Thyroid gland (tissue), 4 donors: ENCODE data around the gene PCGF1. TPM values are rescaled to one million over a fixed set of nuclear protein-coding genes. Genes with fewer than 3 reads are reported as not detected.

ENCODE experiments used
- DNase-seq, 2 donors: peaks; one replicate each; pipeline ENCODE4 v3.0.0-alpha.2; 2019
- H3K27ac ChIP-seq, 3 donors: fragments of 200-600 bp; sonication (generic); 1 replicate in 2 of 3; 2 replicates in 1 of 3; pipeline ENCODE4 v1.5.1; 2016 to 2019; ENCODE audit warnings: mild to moderate bottlenecking in 1 of 3, moderate library complexity in 1 of 3
- H3K27me3 ChIP-seq: fragments of 200-600 bp; sonication (generic); one replicate; pipeline ENCODE4 v1.5.1; 2019
- H3K36me3 ChIP-seq, 2 donors: fragments of 200-600 bp; sonication (generic); one replicate each; pipeline ENCODE4 v1.5.1; 2016 to 2019
- H3K4me1 ChIP-seq, 2 donors: fragments of 200-600 bp; sonication (generic); one replicate each; pipeline ENCODE4 v1.5.1; 2017 to 2019
- H3K4me3 ChIP-seq, 3 donors: fragments of 200-600 bp; sonication (generic); replicated peaks in 1 of 3; 1 replicate in 2 of 3; 2 replicates in 1 of 3; pipeline ENCODE4 v1.5.1; 2016; ENCODE audit warnings: mild to moderate bottlenecking in 1 of 3
- H3K9me3 ChIP-seq: fragments of 200-600 bp; sonication (generic); one replicate; pipeline ENCODE4 v1.5.1; 2017
- POLR2A ChIP-seq, 2 donors: fragments of 450-650 bp; IDR thresholded peaks; one replicate each; pipeline ENCODE4 v1.6.1; 2017; ENCODE audit warnings: antibody characterized with exemption in 2 of 2, mild to moderate bottlenecking in 2 of 2, moderate library complexity in 1 of 2
- WGBS, 2 donors: methylation state at CpG; one replicate each; pipeline ENCODE4 v1.1.5; 2017; 5-methylcytosine and 5-hydroxymethylcytosine counted together
- intact Hi-C: fragments of 100-400 bp; cut with DNase I; formaldehyde crosslinking; loops from one replicate; pipeline ENCODE4 v1.15.1; 2023
- total RNA-seq, 4 donors: library from RNA; depleted of rRNA; stranded (reverse); fragments of >200 nt; gene quantifications; one replicate each; pipeline ENCODE4 v1.2.3, GENCODE V29; 2016
- TF ChIP-seq, protein P1 (sequence below), 6 experiments: fragments of 200-600 bp in 3 of 6; fragments of 450-650 bp in 3 of 6; sonication (generic) in 3 of 6; IDR thresholded peaks; one replicate each; pipeline ENCODE4 v1.5.1; 2016 to 2019; ENCODE audit warnings: antibody characterized with exemption in 6 of 6, mild to moderate bottlenecking in 2 of 6, inconsistent platforms in 1 of 6, moderate library complexity in 1 of 6

Gene PCGF1
- total RNA-seq, 4 donors from 2014 or later: 11.0 to 25.9 (median 17.1) TPM

DNA sequence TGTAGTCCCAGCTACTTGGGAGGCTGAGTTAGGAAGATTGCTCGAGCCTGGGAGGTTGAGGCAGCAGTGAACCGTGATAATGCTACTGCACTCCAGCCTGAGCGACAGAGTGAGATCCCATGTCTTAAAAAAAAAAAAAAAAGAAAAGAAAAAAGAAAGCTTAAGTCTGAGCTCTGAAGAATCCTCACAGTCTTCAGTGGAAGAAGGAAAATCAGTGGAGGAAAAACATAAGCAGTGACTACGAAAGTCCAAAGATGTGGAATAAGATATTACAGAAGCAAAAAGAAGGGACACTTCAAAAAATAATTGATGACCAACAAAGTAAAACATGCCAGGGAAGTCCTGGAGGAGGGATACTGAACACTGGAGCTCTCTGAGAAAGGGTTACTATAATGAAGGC lies 2.8 kb upstream of the PCGF1 start:
- Histone ChIP-seq H3K9me3 (no peaks in the 10 kb centered on the region), H3K4me1 (peaks cover 16 to 35% of the 10 kb centered on the region in 2 donors), H3K27me3 (peaks cover 37% of the 10 kb centered on the region), H3K27ac (no peak overlapping the region), H3K4me3 (no peak overlapping the region), H3K36me3 (peaks cover 7 to 9% of the 10 kb centered on the region in 2 donors)
- no peak for DNase-seq
- 71 to 78% methylated on average over 4 of the region's 4 CpGs for WGBS, 2 donors
- intact Hi-C loops: no loop called here
- TF ChIP-seq, protein P1, sequence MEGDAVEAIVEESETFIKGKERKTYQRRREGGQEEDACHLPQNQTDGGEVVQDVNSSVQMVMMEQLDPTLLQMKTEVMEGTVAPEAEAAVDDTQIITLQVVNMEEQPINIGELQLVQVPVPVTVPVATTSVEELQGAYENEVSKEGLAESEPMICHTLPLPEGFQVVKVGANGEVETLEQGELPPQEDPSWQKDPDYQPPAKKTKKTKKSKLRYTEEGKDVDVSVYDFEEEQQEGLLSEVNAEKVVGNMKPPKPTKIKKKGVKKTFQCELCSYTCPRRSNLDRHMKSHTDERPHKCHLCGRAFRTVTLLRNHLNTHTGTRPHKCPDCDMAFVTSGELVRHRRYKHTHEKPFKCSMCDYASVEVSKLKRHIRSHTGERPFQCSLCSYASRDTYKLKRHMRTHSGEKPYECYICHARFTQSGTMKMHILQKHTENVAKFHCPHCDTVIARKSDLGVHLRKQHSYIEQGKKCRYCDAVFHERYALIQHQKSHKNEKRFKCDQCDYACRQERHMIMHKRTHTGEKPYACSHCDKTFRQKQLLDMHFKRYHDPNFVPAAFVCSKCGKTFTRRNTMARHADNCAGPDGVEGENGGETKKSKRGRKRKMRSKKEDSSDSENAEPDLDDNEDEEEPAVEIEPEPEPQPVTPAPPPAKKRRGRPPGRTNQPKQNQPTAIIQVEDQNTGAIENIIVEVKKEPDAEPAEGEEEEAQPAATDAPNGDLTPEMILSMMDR (IDR thresholded peaks at IDR 0.05): no peak
- no peak for TF ChIP-seq POLR2A (IDR thresholded peaks at IDR 0.05)

- H3K27me3 ChIP-seq: peaks cover 14% of the 10 kb centered on the region
- intact Hi-C loops: no loop called here
- H3K27ac ChIP-seq: peak overlapping the region; percentile 96 to 98 (median 98)
- H3K4me1 ChIP-seq: peaks cover 16 to 33% of the 10 kb centered on the region in 2 donors
- DNase-seq: peak in 1 of 2 donors; percentile 9
- H3K36me3 ChIP-seq: peaks cover 11 to 12% of the 10 kb centered on the region in 2 donors
- WGBS, 2 donors: 11 to 13% methylated on average over 30 to 36 of the region's 38 CpGs
- no peaks in the 10 kb centered on the region for H3K9me3 ChIP-seq
- H3K4me3 ChIP-seq: peak overlapping the region; percentile 3 to 61 (median 54)
- no peak for TF ChIP-seq POLR2A (IDR thresholded peaks at IDR 0.05)
- TF ChIP-seq, protein P1 (IDR thresholded peaks at IDR 0.05): no peak
These were observed 528 bp upstream of the PCGF1 start for GRCh38 chr2:74507926-74508520.

DNA sequence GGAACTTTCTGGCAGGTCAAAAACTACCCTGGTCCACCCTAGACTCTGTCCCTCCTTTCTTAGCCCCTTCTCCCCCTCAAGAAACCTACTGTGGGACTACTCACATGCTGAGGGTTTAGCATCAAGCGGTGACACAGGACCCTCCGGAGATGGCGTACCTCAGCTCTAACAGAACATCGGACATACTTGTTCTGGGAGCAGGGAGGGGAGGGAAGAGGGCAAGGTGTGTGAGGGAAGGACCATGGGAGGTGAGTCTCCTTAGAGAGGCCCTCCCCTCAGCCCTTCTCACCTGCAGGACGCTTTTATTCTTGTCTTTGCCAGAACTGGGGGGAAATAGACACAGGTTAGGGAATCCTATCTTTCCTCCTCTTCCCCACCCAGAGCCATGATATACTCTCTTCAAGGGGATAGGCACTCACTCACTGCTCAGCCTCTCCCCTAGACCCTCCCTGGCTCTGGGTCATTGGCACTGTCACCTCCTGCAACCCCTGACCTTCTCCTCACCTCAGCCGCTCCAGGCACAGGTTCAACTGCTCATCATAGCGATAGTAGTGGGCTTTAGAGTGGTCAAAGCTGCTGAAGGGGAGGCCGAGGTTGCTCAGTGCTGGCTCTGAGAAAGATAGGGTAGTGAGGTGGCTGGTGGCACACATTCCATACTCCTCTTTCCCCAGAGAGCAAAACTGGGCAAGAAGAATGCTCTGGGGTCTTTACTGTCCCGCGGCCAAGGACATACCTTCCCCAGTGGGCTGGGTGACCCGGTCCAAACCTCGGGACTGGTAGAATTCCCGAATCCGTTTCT lies 1.8 kb downstream of the PCGF1 start:
- Histone ChIP-seq H3K27me3 (peaks cover 7% of the 10 kb centered on the region), H3K9me3 (no peaks in the 10 kb centered on the region), H3K4me3 (peak overlapping the region in 1 of 3 donors; percentile 61), H3K4me1 (peaks cover 24 to 33% of the 10 kb centered on the region in 2 donors), H3K27ac (no peak overlapping the region), H3K36me3 (peaks cover 11 to 12% of the 10 kb centered on the region in 2 donors)
- DNase-seq: no peak
- intact Hi-C loops: no loop called here
- WGBS, 2 donors: 98% methylated on average over 14 of the region's 14 CpGs
- TF ChIP-seq POLR2A (IDR thresholded peaks at IDR 0.05): no peak
- TF ChIP-seq, protein P1 (IDR thresholded peaks at IDR 0.05): no peak

- Histone ChIP-seq H3K27ac (no peak overlapping the region), H3K4me1 (peaks cover 25 to 34% of the 10 kb centered on the region in 2 donors), H3K36me3 (peaks cover 11 to 12% of the 10 kb centered on the region in 2 donors), H3K27me3 (peaks cover 7% of the 10 kb centered on the region), H3K9me3 (no peaks in the 10 kb centered on the region), H3K4me3 (no peak overlapping the region)
- no peak for DNase-seq
- 92 to 98% methylated on average over 3 of the region's 3 CpGs for WGBS, 2 donors
- TF ChIP-seq, protein P1 (IDR thresholded peaks at IDR 0.05): no peak
- no peak for TF ChIP-seq POLR2A (IDR thresholded peaks at IDR 0.05)
- intact Hi-C loops: no loop called here
These were observed 2.9 kb downstream of the PCGF1 start for GRCh38 chr2:74504591-74504990.
